ENCODE results near the gene FAR1.
A peak's percentile ranks its signal among the peaks of the same experiment; 100 is the strongest.
"Not testable (repeated sequence)": the region's sequence is repeated elsewhere in the genome, so short reads cannot be mapped to it uniquely, and the experiment has no call there.

The FAR1 gene

GRCh38 chr11:13668102-13668956 lies at the start of gene FAR1:
Gene FAR1, plus strand, starts transcription at chr11:13668668. Its CDS starts 26,098 bp downstream, at chr11:13694766.
- peak; percentile 95 for DNase-seq

DNA sequence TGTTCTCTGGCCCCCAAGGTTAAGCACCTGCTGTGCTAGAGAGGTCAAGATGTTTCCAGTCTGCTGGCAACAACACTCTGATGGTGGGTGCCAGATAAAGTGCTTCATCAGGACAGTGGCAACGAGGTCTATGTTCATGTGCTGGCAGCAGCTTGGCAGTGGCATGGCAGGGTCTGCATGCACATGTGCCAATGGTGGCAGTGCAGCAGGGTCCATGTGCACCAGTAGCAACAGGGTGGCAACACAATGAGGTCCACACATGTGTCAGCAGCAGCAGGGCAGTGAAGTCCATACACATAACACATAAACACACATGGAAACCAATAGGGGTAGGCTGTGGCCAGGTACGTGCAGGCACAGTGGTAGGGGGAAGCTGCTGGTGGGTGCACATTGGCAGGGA lies 48.4 kb upstream of the FAR1 start:
- no peak for DNase-seq

GRCh38 chr11:13626818-13627217 lies 41.6 kb upstream of the FAR1 start:
- DNase-seq: not testable (repeated sequence)

DNA sequence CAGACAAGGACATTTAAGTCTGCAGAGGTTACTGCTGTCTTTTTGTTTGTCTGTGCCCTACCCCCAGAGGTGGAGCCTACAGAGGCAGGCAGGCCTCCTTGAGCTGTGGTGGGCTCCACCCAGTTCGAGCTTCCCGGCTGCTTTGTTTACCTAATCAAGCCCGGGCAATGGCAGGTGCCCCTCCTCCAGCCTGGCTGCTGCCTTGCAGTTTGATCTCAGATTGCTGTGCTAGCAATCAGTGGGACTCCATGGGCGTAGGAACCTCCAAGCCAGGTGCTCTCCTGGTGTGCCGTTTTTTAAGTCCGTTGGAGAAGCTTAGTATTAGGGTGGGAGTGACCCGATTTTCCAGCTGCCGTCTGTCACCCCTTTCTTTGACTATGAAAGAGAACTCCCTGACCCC lies 39.8 kb upstream of the FAR1 start:
- not testable (repeated sequence) for DNase-seq

DNA sequence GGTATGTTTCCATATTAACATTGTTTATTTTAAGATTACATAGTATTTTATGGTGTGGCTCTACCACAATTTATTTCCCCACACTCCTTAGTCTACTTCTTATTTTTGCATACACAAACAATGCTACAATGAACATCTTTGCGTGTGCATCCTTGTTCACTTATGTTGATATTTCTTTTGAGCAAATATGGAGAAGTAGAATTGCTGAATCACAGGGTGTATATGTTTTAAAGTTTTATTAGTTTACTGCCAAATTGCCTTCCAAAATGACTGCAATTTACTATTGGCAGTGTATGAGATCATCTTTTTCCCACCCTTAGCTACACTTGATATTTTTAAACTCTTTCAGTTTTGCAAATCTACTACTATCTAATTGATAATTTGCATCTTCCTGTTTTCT lies 38.7 kb upstream of the FAR1 start:
- DNase-seq: no peak

DNA sequence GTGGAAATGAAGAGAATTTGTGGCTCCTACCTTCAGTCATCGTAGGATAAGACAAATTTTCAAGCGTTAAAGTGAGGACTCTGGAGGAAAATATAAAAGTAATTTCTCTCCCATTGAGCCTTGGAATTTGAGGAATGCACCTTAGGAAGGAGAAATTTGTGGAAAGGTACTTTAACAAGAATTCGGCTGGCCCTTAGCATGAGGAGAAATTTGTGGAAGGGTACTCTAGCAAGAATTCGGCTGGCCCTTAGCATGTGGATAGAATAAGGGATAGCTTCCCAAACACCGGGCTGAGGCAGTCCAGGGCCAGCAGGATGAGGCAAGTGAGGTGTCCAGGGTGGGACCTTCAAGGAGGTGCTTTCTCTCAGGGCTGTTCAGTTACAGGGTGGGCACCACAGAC lies 33.2 kb upstream of the FAR1 start:
- DNase-seq: no peak

GRCh38 chr11:13635804-13636203 lies 32.7 kb upstream of the FAR1 start:
- no peak for DNase-seq

DNA sequence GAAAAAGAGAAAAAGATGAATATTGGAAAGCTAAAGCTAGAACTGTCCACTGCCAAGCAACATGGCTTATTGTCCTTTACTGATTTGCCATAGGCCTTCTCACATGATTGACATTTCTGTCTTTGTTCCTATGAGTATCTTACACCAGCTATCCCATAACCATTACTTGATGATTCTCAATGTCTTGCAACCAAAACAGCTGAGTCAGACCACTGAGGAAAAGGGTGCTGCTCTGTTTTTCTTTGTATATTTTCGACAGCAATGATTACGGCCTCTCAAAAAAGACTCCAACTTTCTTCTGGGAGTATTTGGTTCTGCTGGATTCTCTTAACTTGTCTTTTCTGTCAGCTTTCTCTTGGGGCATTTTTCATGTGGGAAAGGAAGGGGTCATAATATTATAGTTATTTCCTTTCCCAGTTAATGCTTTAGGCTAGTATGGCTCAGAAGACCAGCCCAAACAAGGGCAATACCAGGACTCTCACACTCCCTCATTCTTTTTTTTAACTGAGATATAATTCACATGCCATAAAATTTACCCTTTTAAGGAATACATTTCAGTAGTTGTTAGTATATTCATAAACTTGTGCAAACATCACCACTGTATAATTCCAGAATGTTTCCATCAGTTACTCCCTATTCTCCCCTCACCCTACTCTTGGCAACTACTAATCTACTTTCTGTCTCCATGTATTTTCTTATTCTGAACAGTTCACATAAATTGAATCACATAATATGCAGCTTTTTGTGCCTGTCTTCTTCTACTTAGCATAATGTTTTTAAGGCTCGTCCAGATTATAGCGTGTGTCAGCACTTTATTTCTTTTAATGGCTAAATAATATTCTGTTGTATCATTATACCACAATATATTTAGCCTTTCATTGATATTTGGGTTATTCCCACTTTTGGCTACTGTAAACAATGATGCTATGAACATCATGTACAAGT lies 31.1 kb upstream of the FAR1 start:
- no peak for DNase-seq

- DNase-seq: no peak
Observed at GRCh38 chr11:13638422-13638821, 30.0 kb upstream of the FAR1 start.

DNA sequence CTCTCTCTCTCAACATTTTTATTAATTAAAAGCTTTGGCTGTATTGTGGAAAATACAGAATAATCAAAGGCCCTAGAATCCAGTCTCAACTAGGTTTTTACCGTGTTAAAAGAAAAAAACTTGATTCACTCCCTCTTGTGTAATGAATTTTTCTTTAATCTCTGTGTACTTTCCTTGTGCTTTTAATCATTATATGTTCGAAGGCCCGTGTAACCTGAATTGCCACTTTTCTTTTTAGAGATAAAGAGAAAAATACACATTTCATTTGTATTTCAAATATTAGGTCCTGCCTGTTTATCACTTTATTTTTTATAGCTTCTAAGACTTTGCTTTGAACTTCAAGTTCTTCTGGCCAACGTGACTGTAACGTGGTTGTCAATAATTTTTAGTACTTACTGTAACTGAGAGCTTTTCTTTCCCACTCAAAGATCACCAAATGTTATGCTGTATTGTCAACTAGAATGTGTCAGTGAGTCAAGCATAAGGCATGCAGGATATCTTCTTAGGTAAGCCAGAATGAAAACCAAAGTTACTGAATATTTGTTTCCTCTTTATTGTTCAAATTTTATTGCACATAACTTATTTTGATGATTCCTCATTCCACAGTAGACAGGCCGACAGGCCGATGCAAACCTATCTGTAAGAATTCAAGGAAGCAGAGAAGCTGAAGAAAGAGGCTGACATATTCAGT lies 23.3 kb upstream of the FAR1 start:
- no peak for DNase-seq

DNA sequence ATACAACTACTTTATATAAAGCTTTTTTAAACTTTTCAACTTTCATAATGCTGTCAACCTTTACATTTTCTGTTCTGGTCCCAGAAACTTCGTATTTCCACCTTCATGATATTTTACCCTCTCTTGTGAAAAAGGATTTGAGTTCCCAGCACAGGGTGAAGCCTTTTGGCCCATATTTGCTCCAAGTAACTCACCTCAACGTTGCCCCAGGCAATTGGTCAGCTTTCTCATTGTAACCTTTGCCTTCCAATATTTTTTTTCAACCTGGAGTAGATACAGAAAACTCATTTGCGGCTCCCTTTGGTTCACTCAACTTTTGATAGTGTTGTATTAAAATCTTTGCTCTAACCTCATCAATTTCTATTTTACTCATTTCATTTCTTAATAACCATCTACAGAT lies 21.1 kb upstream of the FAR1 start:
- no peak for DNase-seq

DNA sequence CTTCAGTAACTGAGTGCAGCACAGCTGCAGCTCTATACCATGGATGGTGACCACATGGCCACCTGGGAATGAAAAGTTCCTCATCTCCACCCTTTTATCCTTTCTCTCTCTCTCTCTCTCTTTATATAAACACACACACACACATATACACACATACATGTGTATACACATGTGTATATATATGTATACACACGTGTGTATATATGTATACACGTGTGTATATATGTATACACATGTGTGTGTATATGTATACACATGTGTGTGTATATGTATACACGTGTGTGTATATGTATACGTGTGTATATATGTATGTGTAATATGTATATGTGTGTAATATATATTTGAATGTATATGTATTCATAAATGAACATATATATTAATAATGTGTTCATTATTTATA lies 18.8 kb upstream of the FAR1 start:
- no peak for DNase-seq

- DNase-seq: not testable (repeated sequence)
Observed at GRCh38 chr11:13651515-13651914, 17.0 kb upstream of the FAR1 start.

- no peak for DNase-seq
Observed at GRCh38 chr11:13661074-13661623, 7.3 kb upstream of the FAR1 start.

DNA sequence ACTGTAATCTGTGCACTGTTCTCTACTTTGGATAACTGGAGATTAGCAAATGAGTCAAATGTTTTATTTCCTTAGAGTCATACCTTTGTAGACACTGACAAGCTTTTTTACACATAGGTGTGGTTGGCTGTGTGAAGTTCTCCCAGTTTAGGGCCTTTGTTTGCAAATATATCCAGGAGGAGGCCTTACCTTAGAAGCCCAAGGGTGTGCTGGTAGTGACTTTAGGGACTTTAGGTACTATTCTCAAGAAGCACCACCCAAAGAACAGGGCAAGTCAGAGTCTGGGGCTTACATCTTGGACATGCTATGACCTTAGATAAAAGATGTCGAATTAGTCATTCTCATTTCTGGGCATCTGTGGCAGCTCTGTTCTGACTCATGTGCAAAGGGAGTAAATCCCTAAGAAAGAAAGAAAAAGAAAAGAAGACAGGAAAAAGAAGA lies 4.8 kb upstream of the FAR1 start:
- no peak for DNase-seq

GRCh38 chr11:13664351-13664750 lies 4.1 kb upstream of the FAR1 start:
- no peak for DNase-seq

DNA sequence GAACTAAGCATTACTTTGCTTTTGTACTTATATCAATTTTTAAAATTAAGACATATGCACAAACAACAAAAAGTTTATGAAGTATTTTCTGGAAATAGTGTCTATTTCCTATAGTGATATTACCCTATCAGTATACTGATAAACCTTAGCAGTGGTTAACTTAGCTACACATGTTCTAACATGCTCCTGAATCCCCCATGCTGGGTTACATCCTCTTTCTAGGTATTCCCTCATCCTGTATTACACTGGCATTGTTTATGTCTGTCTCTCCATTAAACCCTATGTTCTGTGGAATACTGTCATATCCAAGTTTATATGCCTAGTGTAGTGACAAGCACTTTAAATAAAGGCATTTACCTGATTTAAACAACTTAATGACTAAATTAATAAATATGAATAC lies 1.8 kb upstream of the FAR1 start:
- no peak for DNase-seq

- DNase-seq: no peak
Observed at GRCh38 chr11:13667245-13667644, 1.2 kb upstream of the FAR1 start.

GRCh38 chr11:13667795-13668101 lies 720 bp upstream of the FAR1 start:
- no peak for DNase-seq

DNA sequence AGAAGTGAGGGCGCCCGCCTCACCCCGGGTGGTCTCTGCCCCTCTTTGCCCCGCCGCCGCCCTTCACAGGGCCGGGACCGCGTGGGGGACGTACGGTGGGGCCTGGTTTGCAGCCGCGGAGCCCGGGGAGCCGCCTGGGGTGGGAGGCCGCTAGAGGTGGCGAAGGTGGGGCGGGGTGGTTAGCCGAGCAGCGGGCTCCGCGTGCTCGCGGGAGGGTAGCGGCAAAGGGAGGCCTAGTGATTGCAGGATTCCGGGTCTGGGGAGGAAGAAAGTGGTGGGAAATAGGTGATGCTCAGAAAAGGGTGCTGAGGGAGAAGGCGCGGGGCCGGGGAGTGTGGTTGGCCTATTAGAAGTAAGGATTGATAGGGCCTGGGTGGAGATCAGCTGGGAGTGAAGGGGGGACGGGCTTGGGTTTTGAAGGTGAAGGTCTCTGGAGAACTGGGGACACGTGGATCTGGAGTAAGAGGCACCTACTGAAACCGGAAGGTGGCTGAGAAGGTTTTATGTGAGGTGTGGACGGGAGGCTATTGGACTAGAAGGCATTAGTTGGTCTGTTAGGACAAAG lies 571 bp downstream of the FAR1 start:
- DNase-seq: peak; percentile 58

- no peak for DNase-seq
Observed at GRCh38 chr11:13669544-13670488, 1.3 kb downstream of the FAR1 start.
